AML-193 (cell line): ENCODE measurements around the gene PRDM5.

Experiments used
- DNase-seq, 2 experiments: peaks; one replicate each; lab custom pipeline; 2025; lab: John Stamatoyannopoulos, UW

The PRDM5 gene

DNA sequence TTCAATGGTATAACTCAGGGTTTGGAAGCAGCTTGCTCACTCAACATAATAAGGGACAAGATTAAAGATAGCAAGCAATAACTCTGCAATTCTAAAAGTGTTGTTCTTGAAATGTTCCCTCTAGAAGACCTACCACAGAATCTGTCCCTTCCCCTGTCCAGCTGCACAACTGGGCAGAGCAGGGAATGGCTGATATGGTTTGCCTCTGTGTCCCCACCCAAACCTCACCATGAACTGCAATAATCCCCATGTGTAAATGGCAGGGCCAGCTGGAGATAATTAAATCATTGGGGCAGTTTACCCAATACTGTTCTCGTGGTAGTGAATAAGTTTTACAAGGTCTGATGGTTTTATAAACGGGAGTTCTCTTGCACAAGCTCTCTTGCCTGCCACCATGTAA lies 19.1 kb downstream of the PRDM5 start:
- DNase-seq, result no peak

DNA sequence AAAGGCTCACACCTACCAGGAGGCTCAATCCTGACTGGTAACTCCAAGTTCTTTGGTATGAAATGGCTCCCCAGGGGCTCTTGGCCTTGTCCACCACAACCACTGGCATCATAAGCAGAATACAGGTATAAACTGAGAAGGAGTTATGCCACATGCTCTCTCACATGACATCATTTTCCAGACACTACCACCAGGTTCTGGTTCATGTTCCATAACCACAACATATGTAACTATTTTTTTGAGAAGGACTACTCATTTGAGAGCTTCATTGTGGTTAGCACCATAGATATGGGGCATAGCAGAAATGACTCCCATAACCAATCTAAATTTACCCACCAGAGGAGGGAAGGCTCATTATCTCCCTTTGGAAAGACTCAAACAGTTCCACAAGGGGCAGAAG lies 19.6 kb downstream of the PRDM5 start:
- DNase-seq, result no peak

DNA sequence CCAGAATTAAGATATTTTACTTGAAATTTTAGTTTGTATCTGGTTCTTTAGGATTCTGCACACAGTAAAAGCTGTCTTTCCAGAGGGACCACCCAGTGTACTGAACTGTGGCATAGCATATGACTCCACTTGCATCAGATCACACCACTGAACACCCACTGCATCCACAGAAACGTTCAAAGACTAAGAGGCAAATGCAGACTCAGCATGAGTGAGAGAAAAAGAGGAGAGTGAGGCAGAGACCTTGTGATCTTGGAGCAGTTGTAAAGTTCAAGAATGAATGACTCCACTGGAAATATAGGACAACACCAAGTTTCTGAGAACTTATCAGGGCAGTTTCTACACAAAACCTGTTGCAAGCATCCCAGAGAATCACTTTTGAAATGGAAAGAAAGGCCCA lies 20.8 kb downstream of the PRDM5 start:
- DNase-seq, result no peak

DNA sequence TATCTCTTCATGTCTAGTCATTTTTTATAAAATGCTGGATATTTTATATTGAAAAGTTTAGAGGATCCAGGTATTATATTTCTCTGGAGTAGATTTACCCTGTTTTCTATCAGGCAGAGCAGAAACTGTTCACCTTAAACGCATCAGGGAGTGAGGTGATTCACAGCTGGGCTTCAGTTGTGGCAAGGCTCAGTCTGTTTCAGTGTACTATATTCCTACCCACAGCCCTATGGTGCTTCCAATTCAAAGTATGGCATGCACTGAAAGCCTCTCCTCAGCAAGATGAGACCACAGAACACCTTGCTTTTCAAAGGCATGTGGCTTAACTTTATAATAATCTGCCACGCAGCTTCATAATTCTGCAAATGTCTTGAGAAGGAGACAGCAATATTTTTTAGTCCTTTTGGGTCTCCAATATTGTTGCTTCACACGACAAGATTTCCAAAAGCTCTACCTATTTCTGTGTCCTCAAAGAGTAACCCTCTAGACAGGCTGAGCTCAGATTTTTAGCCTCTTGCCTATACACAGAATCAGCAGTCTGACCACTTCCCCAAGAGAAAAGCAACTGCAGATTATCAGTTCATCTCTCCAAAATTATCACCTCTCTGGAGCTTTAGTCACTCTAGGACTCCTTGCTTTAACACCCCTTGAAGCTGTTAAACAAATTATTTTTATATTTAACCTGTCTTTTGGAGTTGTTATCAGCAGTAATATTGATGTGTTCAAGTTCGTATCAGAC lies 24.4 kb downstream of the PRDM5 start:
- DNase-seq, result no peak

GRCh38 chr4:120895554-120895953 lies 27.0 kb downstream of the PRDM5 start:
- no peak for DNase-seq

DNA sequence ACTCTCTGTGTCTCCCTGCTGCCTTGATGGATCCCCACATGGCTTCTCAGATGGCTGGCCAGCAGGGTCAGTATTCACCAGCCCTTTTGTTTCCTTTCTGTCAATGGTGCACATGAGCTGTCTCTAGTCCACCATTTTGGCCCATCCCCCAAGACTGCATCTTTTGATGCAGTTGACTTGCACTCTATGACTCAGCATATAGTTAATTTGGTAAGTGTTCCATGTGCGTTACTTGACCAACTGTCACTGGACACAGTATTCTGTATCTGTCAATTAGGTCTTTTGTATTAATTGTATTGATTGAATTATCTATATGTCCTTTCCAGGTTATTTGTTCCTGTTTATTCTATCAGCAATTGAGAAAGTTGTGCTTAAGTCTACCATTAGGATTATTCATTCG lies 29.2 kb downstream of the PRDM5 start:
- no peak for DNase-seq

GRCh38 chr4:120886191-120886590 lies 36.3 kb downstream of the PRDM5 start:
- DNase-seq, result no peak

DNA sequence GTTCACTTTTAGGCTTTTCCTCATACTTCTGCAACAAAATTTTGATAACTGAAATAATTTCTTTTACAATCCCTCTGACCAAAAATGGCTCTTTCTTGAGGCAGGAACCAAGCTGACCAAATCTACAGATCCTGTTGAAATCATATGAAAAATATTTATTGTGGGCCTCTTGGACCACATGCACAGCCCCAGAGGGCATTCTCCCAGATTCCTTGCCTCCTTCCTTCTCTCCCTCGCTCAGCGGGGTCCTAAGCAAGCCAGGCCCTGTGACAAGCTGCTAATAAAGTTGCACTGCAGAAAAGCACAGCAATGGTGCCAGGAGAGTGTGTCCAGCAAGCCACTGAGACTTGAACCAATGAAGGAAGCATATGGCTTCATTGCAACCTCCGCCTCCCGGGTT lies 40.7 kb downstream of the PRDM5 start:
- DNase-seq, result no peak

DNA sequence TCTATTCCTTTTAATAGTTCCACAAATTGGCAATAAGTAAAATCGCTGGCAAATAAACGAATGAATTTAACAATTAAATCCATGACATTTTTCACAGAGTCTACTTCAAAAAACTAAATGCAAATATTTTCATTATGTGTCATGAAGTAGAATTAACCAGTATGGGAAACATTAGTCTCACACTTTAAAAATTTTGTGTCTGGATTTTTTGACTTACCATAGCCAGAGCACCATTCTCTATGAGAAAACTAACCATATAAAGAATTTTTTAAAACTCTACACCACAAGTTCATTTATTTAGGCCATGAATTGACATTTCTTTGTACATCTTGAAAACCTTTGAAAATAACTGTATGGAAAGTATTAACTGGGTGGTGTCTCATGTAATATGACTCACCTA lies 41.2 kb downstream of the PRDM5 start:
- DNase-seq, result no peak

DNA sequence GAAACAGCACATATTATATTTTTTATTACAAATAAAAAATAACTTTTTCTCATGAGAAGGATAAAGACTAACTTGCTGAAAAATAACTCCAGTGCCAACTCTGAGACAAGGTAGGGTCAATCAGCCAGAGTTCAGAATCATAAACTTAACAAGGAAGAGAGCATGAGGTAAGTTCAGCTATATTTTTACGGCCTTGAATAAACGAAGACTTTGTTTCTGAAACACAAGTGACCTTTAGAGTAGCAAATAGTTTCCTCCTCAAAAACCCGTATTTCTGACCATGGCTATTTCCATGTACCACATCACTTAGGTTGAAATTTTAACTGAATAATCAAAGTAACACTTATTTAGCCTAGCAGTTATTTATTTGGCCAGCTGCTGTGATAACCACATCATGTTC lies 45.5 kb downstream of the PRDM5 start:
- DNase-seq, result no peak

GRCh38 chr4:120874792-120875774 lies 47.4 kb downstream of the PRDM5 start:
- no peak for DNase-seq

DNA sequence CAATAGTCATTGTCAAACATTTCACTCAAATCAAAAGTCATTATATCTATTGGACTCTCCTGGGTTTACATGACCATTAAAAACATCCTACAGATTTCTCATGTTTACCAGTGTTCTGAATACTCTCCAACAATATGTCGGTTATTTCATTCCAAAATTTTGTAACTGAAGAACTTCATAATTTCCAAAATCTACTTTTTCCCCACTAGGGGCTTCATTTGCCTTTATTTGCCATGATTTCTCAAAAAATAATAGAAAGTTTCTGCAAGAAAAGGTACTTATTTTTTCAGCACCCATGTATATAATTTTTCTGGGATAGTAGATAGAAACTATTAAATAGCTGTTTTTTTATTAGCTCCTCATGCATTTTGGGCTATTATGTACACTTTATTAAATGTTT lies 49.0 kb downstream of the PRDM5 start:
- DNase-seq, result no peak

GRCh38 chr4:120871173-120871572 lies 51.4 kb downstream of the PRDM5 start:
- DNase-seq, result no peak

GRCh38 chr4:120870279-120870673 lies 52.2 kb downstream of the PRDM5 start:
- no peak for DNase-seq

GRCh38 chr4:120869613-120870278 lies 52.8 kb downstream of the PRDM5 start:
- no peak for DNase-seq

- no peak for DNase-seq
Measured at GRCh38 chr4:120867506-120867905, 55.0 kb downstream of the PRDM5 start.

DNA sequence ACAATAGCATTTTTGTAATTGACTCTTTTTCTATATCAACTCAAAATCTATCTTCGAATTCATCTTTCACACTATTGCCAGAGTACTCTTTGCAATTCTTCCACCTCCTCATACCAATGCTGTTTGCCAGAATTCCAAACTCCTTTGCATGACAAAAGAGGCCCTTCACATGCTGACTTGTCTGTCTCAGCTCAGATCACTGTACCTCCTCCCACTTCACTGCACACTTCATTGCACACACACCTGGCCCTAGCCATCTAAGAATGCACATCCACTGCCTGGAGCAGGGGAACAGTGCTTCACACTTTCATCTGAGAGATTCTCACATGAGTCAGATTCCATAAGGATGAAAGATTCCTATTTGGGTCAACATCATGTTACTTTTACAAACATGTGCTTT lies 56.5 kb downstream of the PRDM5 start:
- no peak for DNase-seq

- DNase-seq, result no peak
Measured at GRCh38 chr4:120864969-120865368, 57.6 kb downstream of the PRDM5 start.

- no peak for DNase-seq
Measured at GRCh38 chr4:120862432-120862831, 60.1 kb downstream of the PRDM5 start.

GRCh38 chr4:120861852-120862251 lies 60.7 kb downstream of the PRDM5 start:
- no peak for DNase-seq

DNA sequence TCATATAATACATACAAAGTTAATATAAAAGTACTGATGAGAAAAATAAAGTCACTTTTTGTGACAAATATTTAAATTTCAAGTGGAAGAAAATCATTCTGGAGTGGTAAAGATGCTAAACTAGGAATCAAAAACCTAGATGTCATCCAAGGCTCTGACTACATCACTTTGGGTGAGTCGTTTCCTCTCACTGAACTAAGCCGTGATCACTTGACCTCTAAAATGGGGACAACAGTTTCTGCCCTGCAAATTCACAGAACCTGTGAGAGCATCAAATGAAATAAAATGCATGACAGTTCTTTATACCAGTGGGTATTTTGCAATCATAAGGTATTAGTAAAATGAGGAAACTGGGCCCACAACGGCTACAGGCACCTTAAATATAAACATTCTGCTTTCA lies 63.8 kb downstream of the PRDM5 start:
- no peak for DNase-seq

GRCh38 chr4:120857312-120857711 lies 65.2 kb downstream of the PRDM5 start:
- no peak for DNase-seq

GRCh38 chr4:120856294-120856693 lies 66.2 kb downstream of the PRDM5 start:
- no peak for DNase-seq
